Thoracic aorta (tissue), 2 donors: Measurements from ENCODE around the gene UBR3. TPM values are rescaled to one million over a fixed set of nuclear protein-coding genes. Genes with fewer than 3 reads are reported as not detected.
"Not testable (repeated sequence)": the region's sequence is repeated elsewhere in the genome, so short reads cannot be mapped to it uniquely, and the experiment has no call there.

ENCODE experiments used
- ATAC-seq: fragments of 150-250 bp; one replicate; pipeline ENCODE4 v1.8.0; 2017; ENCODE audit warnings: low read depth; ENCODE audit not compliant: insufficient number of reproducible peaks, low FRiP score
- DNase-seq: peaks from one replicate; pipeline ENCODE4 v3.0.0-alpha.2; 2020; ENCODE audit warnings: low spot score
- H3K27ac ChIP-seq, 2 donors: fragments of 200-600 bp; sonication (generic); 1 replicate in 1 of 2; 2 replicates in 1 of 2; pipeline ENCODE4 v1.5.1; 2016; ENCODE audit warnings: mild to moderate bottlenecking in 2 of 2, moderate library complexity in 2 of 2
- H3K27me3 ChIP-seq: fragments of 200-600 bp; sonication (generic); replicated peaks from 2 replicates; pipeline ENCODE4 v1.6.0; 2016; ENCODE audit warnings: mild to moderate bottlenecking; ENCODE audit not compliant: insufficient read depth
- H3K36me3 ChIP-seq: fragments of 200-600 bp; sonication (generic); one replicate; pipeline ENCODE4 v1.5.1; 2016
- H3K4me1 ChIP-seq, 2 donors: fragments of 200-600 bp; sonication (generic); 1 replicate in 1 of 2; 2 replicates in 1 of 2; pipeline versions ENCODE4 v1.5.1 to v1.6.0; 2016; ENCODE audit warnings: low read depth in 2 of 2, mild to moderate bottlenecking in 1 of 2; ENCODE audit not compliant: control insufficient read depth in 1 of 2
- H3K4me3 ChIP-seq: fragments of 200-600 bp; sonication (generic); 2 replicates; pipeline ENCODE4 v1.5.1; 2016; ENCODE audit warnings: mild to moderate bottlenecking
- H3K9me3 ChIP-seq: fragments of 200-600 bp; sonication (generic); 2 replicates; pipeline ENCODE4 v1.5.1; 2016
- total RNA-seq, 2 donors: library from RNA; depleted of rRNA; stranded (reverse); fragments of >200 nt; gene quantifications; one replicate each; pipeline versions ENCODE4 v1.1.0 to v1.2.3, GENCODE V29; 2016
- TF ChIP-seq, protein P1 (sequence below): fragments of 200-600 bp; sonication (generic); IDR thresholded peaks from one replicate; pipeline ENCODE4 v1.5.1; 2019; ENCODE audit warnings: antibody characterized with exemption

UBR3 gene
- total RNA-seq, 2 donors from 2014 or later = 62.1 to 98.6 TPM

DNA sequence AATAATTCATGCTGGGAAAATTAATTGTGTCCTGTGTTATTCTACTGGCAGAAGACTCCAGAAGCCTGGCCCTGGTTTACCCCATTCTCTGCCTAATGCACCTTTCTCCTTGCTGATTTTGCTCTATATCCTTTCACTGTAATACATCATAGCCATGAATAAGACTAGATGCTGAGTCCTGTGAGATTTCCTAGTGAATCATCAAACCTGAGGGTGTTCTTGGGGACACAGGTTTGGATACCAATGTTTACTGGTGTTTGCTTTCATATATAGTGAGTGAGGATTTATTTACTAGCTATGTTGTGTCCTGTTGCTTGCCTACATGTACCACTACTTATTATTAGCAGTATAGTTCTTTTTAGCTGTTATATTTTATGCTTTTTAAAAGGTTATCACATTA, 9.0 kb upstream of the UBR3 start:
- DNase-seq (no peak), ATAC-seq (no peak)
- Histone ChIP-seq H3K27ac (no peak overlapping the region), H3K9me3 (no peaks in the 10 kb centered on the region), H3K27me3 (no peaks in the 10 kb centered on the region), H3K36me3 (peaks cover 11% of the 10 kb centered on the region), H3K4me3 (no peak overlapping the region), H3K4me1 (peaks cover 10 to 46% of the 10 kb centered on the region in 2 donors)
- TF ChIP-seq, protein P1, sequence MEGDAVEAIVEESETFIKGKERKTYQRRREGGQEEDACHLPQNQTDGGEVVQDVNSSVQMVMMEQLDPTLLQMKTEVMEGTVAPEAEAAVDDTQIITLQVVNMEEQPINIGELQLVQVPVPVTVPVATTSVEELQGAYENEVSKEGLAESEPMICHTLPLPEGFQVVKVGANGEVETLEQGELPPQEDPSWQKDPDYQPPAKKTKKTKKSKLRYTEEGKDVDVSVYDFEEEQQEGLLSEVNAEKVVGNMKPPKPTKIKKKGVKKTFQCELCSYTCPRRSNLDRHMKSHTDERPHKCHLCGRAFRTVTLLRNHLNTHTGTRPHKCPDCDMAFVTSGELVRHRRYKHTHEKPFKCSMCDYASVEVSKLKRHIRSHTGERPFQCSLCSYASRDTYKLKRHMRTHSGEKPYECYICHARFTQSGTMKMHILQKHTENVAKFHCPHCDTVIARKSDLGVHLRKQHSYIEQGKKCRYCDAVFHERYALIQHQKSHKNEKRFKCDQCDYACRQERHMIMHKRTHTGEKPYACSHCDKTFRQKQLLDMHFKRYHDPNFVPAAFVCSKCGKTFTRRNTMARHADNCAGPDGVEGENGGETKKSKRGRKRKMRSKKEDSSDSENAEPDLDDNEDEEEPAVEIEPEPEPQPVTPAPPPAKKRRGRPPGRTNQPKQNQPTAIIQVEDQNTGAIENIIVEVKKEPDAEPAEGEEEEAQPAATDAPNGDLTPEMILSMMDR = no peak

DNA sequence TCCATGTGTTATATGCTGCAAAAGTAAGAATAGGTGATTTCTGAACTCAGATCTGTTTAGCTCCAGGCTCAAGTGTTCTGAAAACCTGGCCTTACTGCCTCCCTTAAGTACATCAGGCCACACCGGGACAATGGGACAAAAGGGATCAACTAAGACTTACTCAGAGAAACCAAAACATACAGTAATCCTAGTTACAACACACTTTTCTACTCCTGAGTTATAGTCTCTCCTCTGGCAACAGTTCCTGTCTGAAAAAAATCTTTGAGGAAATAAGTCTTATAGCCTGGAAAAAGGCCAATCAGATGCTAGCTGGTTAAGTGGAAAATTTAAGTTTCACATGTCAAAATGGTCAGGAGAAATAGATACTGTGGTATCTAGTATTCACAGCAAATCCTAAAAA, 8.1 kb upstream of the UBR3 start:
- no peak for ATAC-seq
- TF ChIP-seq, protein P1 = no peak
- Histone ChIP-seq H3K27ac (no peak overlapping the region), H3K9me3 (no peaks in the 10 kb centered on the region), H3K36me3 (peaks cover 11% of the 10 kb centered on the region), H3K4me3 (no peak overlapping the region), H3K27me3 (no peaks in the 10 kb centered on the region), H3K4me1 (peaks cover 18 to 54% of the 10 kb centered on the region in 2 donors)
- DNase-seq = no peak

GRCh38 chr2:169820101-169820500, 7.2 kb upstream of the UBR3 start:
- not testable (repeated sequence) for H3K36me3 ChIP-seq, H3K9me3 ChIP-seq, H3K4me3 ChIP-seq, H3K27me3 ChIP-seq, DNase-seq, ATAC-seq
- Histone ChIP-seq H3K4me1 (peaks cover 18 to 54% of the 10 kb centered on the region in 2 donors), H3K27ac (peak overlapping the region in 1 of 2 donors; percentile 30)

- DNase-seq (no peak), ATAC-seq (no peak)
- H3K9me3 ChIP-seq = no peaks in the 10 kb centered on the region
- peak overlapping the region; percentile 86 for H3K4me3 ChIP-seq
- peaks cover 21 to 52% of the 10 kb centered on the region in 2 donors for H3K4me1 ChIP-seq
- H3K27me3 ChIP-seq = no peaks in the 10 kb centered on the region
- peaks cover 5% of the 10 kb centered on the region for H3K36me3 ChIP-seq
- TF ChIP-seq, protein P1 = no peak
- H3K27ac ChIP-seq = peak overlapping the region; percentile 40 to 82
These were observed 5.2 kb upstream of the UBR3 start for GRCh38 chr2:169822036-169822435.

GRCh38 chr2:169822785-169823392, 4.4 kb upstream of the UBR3 start:
- no peaks in the 10 kb centered on the region for H3K9me3 ChIP-seq
- peaks cover 21 to 52% of the 10 kb centered on the region in 2 donors for H3K4me1 ChIP-seq
- H3K27me3 ChIP-seq = no peaks in the 10 kb centered on the region
- ATAC-seq = no peak
- H3K27ac ChIP-seq = peak overlapping the region; percentile 64 to 82
- peak overlapping the region; percentile 86 for H3K4me3 ChIP-seq
- DNase-seq = no peak
- H3K36me3 ChIP-seq = peaks cover 5% of the 10 kb centered on the region
- TF ChIP-seq, protein P1 = no peak

DNA sequence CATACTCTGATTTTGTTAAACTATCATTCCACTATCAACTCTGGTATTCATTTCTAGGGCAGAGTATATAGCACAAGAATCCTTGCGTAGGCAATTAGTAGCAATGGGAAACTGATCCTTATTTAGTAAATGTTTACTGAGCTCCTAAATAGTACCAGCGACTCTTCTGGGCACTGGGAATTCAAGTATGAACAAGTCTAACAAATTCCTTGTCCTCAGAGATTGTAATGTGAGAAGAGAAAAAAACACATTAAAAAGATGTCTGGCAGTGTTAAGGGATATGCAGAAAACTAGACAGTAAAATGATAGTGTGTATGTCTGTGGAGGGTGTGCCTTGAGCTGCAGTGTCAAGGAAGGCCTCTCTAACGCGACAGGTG, 3.3 kb upstream of the UBR3 start:
- H3K36me3 ChIP-seq = no peaks in the 10 kb centered on the region
- TF ChIP-seq, protein P1 = no peak
- H3K27ac ChIP-seq = peak overlapping the region; percentile 78 to 82
- no peaks in the 10 kb centered on the region for H3K27me3 ChIP-seq
- H3K4me1 ChIP-seq = peaks cover 25 to 55% of the 10 kb centered on the region in 2 donors
- no peaks in the 10 kb centered on the region for H3K9me3 ChIP-seq
- H3K4me3 ChIP-seq = peak overlapping the region; percentile 86
- DNase-seq (no peak), ATAC-seq (no peak)
